PFSK-1 (cell line): Measurements from ENCODE around the gene BAAT.

ENCODE experiments used
- FOXP2 ChIP-seq: optimal IDR thresholded peaks from 2 replicates; pipeline ENCODE3; 2011; ENCODE audit warnings: borderline replicate concordance, control low read depth, inconsistent platforms; ENCODE audit not compliant: insufficient read depth; ENCODE audit errors: extremely low read length, extremely low read depth
- POLR2AphosphoS5 ChIP-seq: IDR thresholded peaks from 2 replicates; pipeline ENCODE4 v1.6.1; 2012; ENCODE audit warnings: low read depth, mild to moderate bottlenecking, control low read depth, low read length, moderate library complexity
- REST ChIP-seq, 2 experiments: IDR thresholded peaks; 2 replicates each; pipeline versions ENCODE4 v1.6.1 to v1.8.0; 2011 to 2012; ENCODE audit warnings: low read depth in 2 of 2, low read length in 2 of 2, control low read depth in 1 of 2, inconsistent platforms in 1 of 2, mild to moderate bottlenecking in 1 of 2, moderate library complexity in 1 of 2; ENCODE audit not compliant: insufficient read depth in 1 of 2
- SIN3A ChIP-seq: IDR thresholded peaks from 2 replicates; pipeline ENCODE4 v1.6.1; 2012; ENCODE audit warnings: mild to moderate bottlenecking, low read length, moderate library complexity, borderline replicate concordance; ENCODE audit not compliant: insufficient read depth
- TAF1 ChIP-seq: IDR thresholded peaks from 2 replicates; pipeline ENCODE4 v1.6.1; 2012; ENCODE audit warnings: low read length, control low read depth, borderline replicate concordance; ENCODE audit not compliant: insufficient read depth

BAAT gene

GRCh38 chr9:101312661-101313060 is 72.1 kb downstream of the BAAT start:
- no peak for TF ChIP-seq POLR2AphosphoS5
- TF ChIP-seq FOXP2 = no peak

- TF ChIP-seq TAF1 (no peak), REST (IDR thresholded peaks at IDR 0.05; ENCODE audit: insufficient read depth in 1 of 2, low read depth in 2 of 2, low read length in 2 of 2) (no peak), SIN3A (no peak), FOXP2 (no peak), POLR2AphosphoS5 (no peak)
These were observed 72.9 kb downstream of the BAAT start for GRCh38 chr9:101311758-101312420.

GRCh38 chr9:101311191-101311590 is 73.6 kb downstream of the BAAT start:
- TF ChIP-seq TAF1 = no peak
- no peak for TF ChIP-seq REST (IDR thresholded peaks at IDR 0.05; ENCODE audit: insufficient read depth in 1 of 2, low read depth in 2 of 2, low read length in 2 of 2)
- TF ChIP-seq FOXP2 = no peak
- no peak for TF ChIP-seq SIN3A
- no peak for TF ChIP-seq POLR2AphosphoS5
